ENCODE measurements around the gene CDH13. TPM values are rescaled to one million over a fixed set of nuclear protein-coding genes. Genes with fewer than 3 reads are reported as not detected.

The CDH13 gene
- total RNA-seq, 1 donor from 2014 or later: 45.1 TPM

- Mint-ChIP-seq H3K4me3 (ENCODE audit: unreplicated experiment) (no peak overlapping the region), H3K36me3 (ENCODE audit: low read depth) (no peaks in the 10 kb centered on the region), H3K27ac (ENCODE audit: unreplicated experiment) (no peak overlapping the region), H3K27me3 (ENCODE audit: low read depth) (no peaks in the 10 kb centered on the region), H3K9me3 (ENCODE audit: low read depth) (peaks cover 7% of the 10 kb centered on the region), H3K4me1 (ENCODE audit: low read depth) (peaks cover 7% of the 10 kb centered on the region)
- DNase-seq (ENCODE audit: low spot score): no peak
- no peak for TF ChIP-seq CTCF (IDR thresholded peaks at IDR 0.05)
These were observed 1119.8 kb downstream of the CDH13 start for GRCh38 chr16:83746611-83747010.

- DNase-seq (ENCODE audit: low spot score): no peak
- Mint-ChIP-seq H3K27ac (ENCODE audit: unreplicated experiment) (no peak overlapping the region), H3K27me3 (ENCODE audit: low read depth) (no peaks in the 10 kb centered on the region), H3K9me3 (ENCODE audit: low read depth) (peaks cover 7% of the 10 kb centered on the region), H3K4me3 (ENCODE audit: unreplicated experiment) (no peak overlapping the region), H3K36me3 (ENCODE audit: low read depth) (no peaks in the 10 kb centered on the region), H3K4me1 (ENCODE audit: low read depth) (peaks cover 7% of the 10 kb centered on the region)
- TF ChIP-seq CTCF (IDR thresholded peaks at IDR 0.05): no peak
These were observed 1121.2 kb downstream of the CDH13 start for GRCh38 chr16:83747936-83748335.

- no peak overlapping the region for H3K4me3 Mint-ChIP-seq (ENCODE audit: unreplicated experiment)
- no peaks in the 10 kb centered on the region for H3K27me3 Mint-ChIP-seq (ENCODE audit: low read depth)
- no peak for DNase-seq (ENCODE audit: low spot score)
- H3K4me1 Mint-ChIP-seq (ENCODE audit: low read depth): no peaks in the 10 kb centered on the region
- peaks cover 21% of the 10 kb centered on the region for H3K9me3 Mint-ChIP-seq (ENCODE audit: low read depth)
- no peak for TF ChIP-seq CTCF (IDR thresholded peaks at IDR 0.05)
- H3K27ac Mint-ChIP-seq (ENCODE audit: unreplicated experiment): no peak overlapping the region
- H3K36me3 Mint-ChIP-seq (ENCODE audit: low read depth): peaks cover 6% of the 10 kb centered on the region
These were observed 1128.6 kb downstream of the CDH13 start for GRCh38 chr16:83755391-83755790.

GRCh38 chr16:83762141-83762991 lies 1135.6 kb downstream of the CDH13 start:
- TF ChIP-seq CTCF (IDR thresholded peaks at IDR 0.05): no peak
- Mint-ChIP-seq H3K4me1 (ENCODE audit: low read depth) (no peaks in the 10 kb centered on the region), H3K27ac (ENCODE audit: unreplicated experiment) (no peak overlapping the region), H3K27me3 (ENCODE audit: low read depth) (no peaks in the 10 kb centered on the region), H3K4me3 (ENCODE audit: unreplicated experiment) (no peak overlapping the region), H3K9me3 (ENCODE audit: low read depth) (peaks cover 6% of the 10 kb centered on the region), H3K36me3 (ENCODE audit: low read depth) (peaks cover 2% of the 10 kb centered on the region)
- DNase-seq (ENCODE audit: low spot score): no peak

GRCh38 chr16:83762992-83763358 lies 1136.2 kb downstream of the CDH13 start:
- Mint-ChIP-seq H3K27me3 (ENCODE audit: low read depth) (no peaks in the 10 kb centered on the region), H3K27ac (ENCODE audit: unreplicated experiment) (no peak overlapping the region), H3K9me3 (ENCODE audit: low read depth) (peaks cover 6% of the 10 kb centered on the region), H3K4me3 (ENCODE audit: unreplicated experiment) (no peak overlapping the region), H3K4me1 (ENCODE audit: low read depth) (no peaks in the 10 kb centered on the region), H3K36me3 (ENCODE audit: low read depth) (peaks cover 2% of the 10 kb centered on the region)
- TF ChIP-seq CTCF (IDR thresholded peaks at IDR 0.05): no peak
- no peak for DNase-seq (ENCODE audit: low spot score)
